Measurements from ENCODE around the gene FGGY. TPM values are rescaled to one million over a fixed set of nuclear protein-coding genes. Genes with fewer than 3 reads are reported as not detected.
A peak's percentile ranks its signal among the peaks of the same experiment; 100 is the strongest.

FGGY gene
- total RNA-seq, 1 donor, result 24.6 TPM

- Histone ChIP-seq H3K27ac (ENCODE audit: low read depth, low read length) (no peak overlapping the region), H3K27me3 (ENCODE audit: insufficient read depth, low read length) (no peaks in the 10 kb centered on the region), H4K20me1 (ENCODE audit: insufficient read depth, low read length) (no peaks in the 10 kb centered on the region), H3K4me3 (ENCODE audit: insufficient read depth, low read length) (no peak overlapping the region), H3K79me2 (ENCODE audit: insufficient read depth, low read length) (no peaks in the 10 kb centered on the region), H2AFZ (ENCODE audit: low read length) (peak overlapping the region; percentile 16), H3K9me3 (ENCODE audit: low read depth, low read length) (no peaks in the 10 kb centered on the region), H3K4me1 (ENCODE audit: insufficient read depth, low read length) (peaks cover 2% of the 10 kb centered on the region), H3K36me3 (ENCODE audit: insufficient read depth, low read length) (no peaks in the 10 kb centered on the region), H3K4me2 (ENCODE audit: insufficient read depth, low read length) (no peak overlapping the region)
- no peak for DNase-seq (ENCODE audit: insufficient read length, low spot score, missing footprints)
- TF ChIP-seq, protein P1, sequence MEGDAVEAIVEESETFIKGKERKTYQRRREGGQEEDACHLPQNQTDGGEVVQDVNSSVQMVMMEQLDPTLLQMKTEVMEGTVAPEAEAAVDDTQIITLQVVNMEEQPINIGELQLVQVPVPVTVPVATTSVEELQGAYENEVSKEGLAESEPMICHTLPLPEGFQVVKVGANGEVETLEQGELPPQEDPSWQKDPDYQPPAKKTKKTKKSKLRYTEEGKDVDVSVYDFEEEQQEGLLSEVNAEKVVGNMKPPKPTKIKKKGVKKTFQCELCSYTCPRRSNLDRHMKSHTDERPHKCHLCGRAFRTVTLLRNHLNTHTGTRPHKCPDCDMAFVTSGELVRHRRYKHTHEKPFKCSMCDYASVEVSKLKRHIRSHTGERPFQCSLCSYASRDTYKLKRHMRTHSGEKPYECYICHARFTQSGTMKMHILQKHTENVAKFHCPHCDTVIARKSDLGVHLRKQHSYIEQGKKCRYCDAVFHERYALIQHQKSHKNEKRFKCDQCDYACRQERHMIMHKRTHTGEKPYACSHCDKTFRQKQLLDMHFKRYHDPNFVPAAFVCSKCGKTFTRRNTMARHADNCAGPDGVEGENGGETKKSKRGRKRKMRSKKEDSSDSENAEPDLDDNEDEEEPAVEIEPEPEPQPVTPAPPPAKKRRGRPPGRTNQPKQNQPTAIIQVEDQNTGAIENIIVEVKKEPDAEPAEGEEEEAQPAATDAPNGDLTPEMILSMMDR (IDR thresholded peaks at IDR 0.05; ENCODE audit: extremely low read depth, low read depth, low read length), result no peak
Observed at GRCh38 chr1:59401581-59401980, 104.7 kb downstream of the FGGY start.

DNA sequence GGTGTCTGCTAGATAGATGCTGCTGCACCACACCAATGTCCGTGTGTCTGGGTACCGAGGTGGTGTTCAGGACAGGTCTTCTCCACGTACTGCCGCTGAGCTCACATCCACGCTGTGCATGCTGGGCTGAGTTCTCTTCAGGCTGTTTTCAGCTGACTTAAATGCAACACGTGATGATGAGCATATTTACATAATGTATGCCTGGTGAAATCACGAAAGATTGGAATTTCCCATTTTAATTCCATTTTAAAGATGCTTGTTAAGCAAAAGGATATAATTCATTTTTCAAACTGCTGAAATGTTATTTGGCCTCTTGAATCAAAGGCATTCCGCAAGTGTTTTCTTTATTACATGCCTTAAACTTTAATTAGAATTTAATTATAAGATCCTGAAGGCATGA, 107.9 kb downstream of the FGGY start:
- no peaks in the 10 kb centered on the region for H3K27me3 ChIP-seq (ENCODE audit: insufficient read depth, low read length)
- H3K9me3 ChIP-seq (ENCODE audit: low read depth, low read length), result no peaks in the 10 kb centered on the region
- H4K20me1 ChIP-seq (ENCODE audit: insufficient read depth, low read length), result no peaks in the 10 kb centered on the region
- H3K79me2 ChIP-seq (ENCODE audit: insufficient read depth, low read length), result no peaks in the 10 kb centered on the region
- no peak for DNase-seq (ENCODE audit: insufficient read length, low spot score, missing footprints)
- no peaks in the 10 kb centered on the region for H3K36me3 ChIP-seq (ENCODE audit: insufficient read depth, low read length)
- H3K27ac ChIP-seq (ENCODE audit: low read depth, low read length), result no peak overlapping the region
- H3K4me2 ChIP-seq (ENCODE audit: insufficient read depth, low read length), result no peak overlapping the region
- H3K4me3 ChIP-seq (ENCODE audit: insufficient read depth, low read length), result no peak overlapping the region
- TF ChIP-seq, protein P1 (IDR thresholded peaks at IDR 0.05; ENCODE audit: extremely low read depth, low read depth, low read length), result no peak
- no peak overlapping the region for H2AFZ ChIP-seq (ENCODE audit: low read length)
- H3K4me1 ChIP-seq (ENCODE audit: insufficient read depth, low read length), result peaks cover 2% of the 10 kb centered on the region

GRCh38 chr1:59406437-59407164, 109.7 kb downstream of the FGGY start:
- no peaks in the 10 kb centered on the region for H4K20me1 ChIP-seq (ENCODE audit: insufficient read depth, low read length)
- H3K4me2 ChIP-seq (ENCODE audit: insufficient read depth, low read length), result no peak overlapping the region
- TF ChIP-seq, protein P1 (IDR thresholded peaks at IDR 0.05; ENCODE audit: extremely low read depth, low read depth, low read length), result no peak
- no peaks in the 10 kb centered on the region for H3K36me3 ChIP-seq (ENCODE audit: insufficient read depth, low read length)
- H3K79me2 ChIP-seq (ENCODE audit: insufficient read depth, low read length), result no peaks in the 10 kb centered on the region
- H3K4me1 ChIP-seq (ENCODE audit: insufficient read depth, low read length), result peaks cover 2% of the 10 kb centered on the region
- H3K9me3 ChIP-seq (ENCODE audit: low read depth, low read length), result no peaks in the 10 kb centered on the region
- H3K4me3 ChIP-seq (ENCODE audit: insufficient read depth, low read length), result no peak overlapping the region
- DNase-seq (ENCODE audit: insufficient read length, low spot score, missing footprints), result no peak
- no peaks in the 10 kb centered on the region for H3K27me3 ChIP-seq (ENCODE audit: insufficient read depth, low read length)
- H3K27ac ChIP-seq (ENCODE audit: low read depth, low read length), result no peak overlapping the region
- no peak overlapping the region for H2AFZ ChIP-seq (ENCODE audit: low read length)

- no peaks in the 10 kb centered on the region for H4K20me1 ChIP-seq (ENCODE audit: insufficient read depth, low read length)
- H3K79me2 ChIP-seq (ENCODE audit: insufficient read depth, low read length), result no peaks in the 10 kb centered on the region
- no peaks in the 10 kb centered on the region for H3K27me3 ChIP-seq (ENCODE audit: insufficient read depth, low read length)
- no peaks in the 10 kb centered on the region for H3K9me3 ChIP-seq (ENCODE audit: low read depth, low read length)
- H3K27ac ChIP-seq (ENCODE audit: low read depth, low read length), result no peak overlapping the region
- no peaks in the 10 kb centered on the region for H3K36me3 ChIP-seq (ENCODE audit: insufficient read depth, low read length)
- H2AFZ ChIP-seq (ENCODE audit: low read length), result no peak overlapping the region
- DNase-seq (ENCODE audit: insufficient read length, low spot score, missing footprints), result no peak
- H3K4me2 ChIP-seq (ENCODE audit: insufficient read depth, low read length), result no peak overlapping the region
- no peaks in the 10 kb centered on the region for H3K4me1 ChIP-seq (ENCODE audit: insufficient read depth, low read length)
- TF ChIP-seq, protein P1 (IDR thresholded peaks at IDR 0.05; ENCODE audit: extremely low read depth, low read depth, low read length), result no peak
- no peak overlapping the region for H3K4me3 ChIP-seq (ENCODE audit: insufficient read depth, low read length)
Observed at GRCh38 chr1:59408608-59409240, 111.8 kb downstream of the FGGY start.

All from osteoblast (primary cell).